CD4-positive, CD25-positive, alpha-beta regulatory T cell (primary cell): ENCODE measurements around the gene RNLS. TPM values are rescaled to one million over a fixed set of nuclear protein-coding genes. Genes with fewer than 3 reads are reported as not detected.
A peak's percentile ranks its signal among the peaks of the same experiment; 100 is the strongest.

Experiments used
- ATAC-seq, 2 donors: fragments of 150-1000 bp; cut with Tn5 transposase; one replicate each; pipeline ENCODE4 v1.10.0; 2021; ENCODE audit warnings: low read depth in 2 of 2, moderate number of reproducible peaks in 2 of 2, moderate library complexity in 1 of 2
- DNase-seq, 3 donors: peaks; one replicate each; pipeline versions ENCODE4 v3.0.0 to v3.0.0-alpha.2; 2012 to 2022; ENCODE audit warnings: mixed read lengths in 1 of 3
- H3K27ac ChIP-seq: one replicate; pipeline ENCODE4 v1.7.0; 2013; ENCODE audit warnings: mild to moderate bottlenecking, low read length; ENCODE audit not compliant: insufficient read depth, poor library complexity, severe bottlenecking
- H3K27me3 ChIP-seq: one replicate; pipeline ENCODE4 v1.7.0; 2013; ENCODE audit warnings: low read length; ENCODE audit not compliant: control insufficient read depth, insufficient read depth
- H3K36me3 ChIP-seq: one replicate; pipeline ENCODE4 v1.7.0; 2013; ENCODE audit warnings: mild to moderate bottlenecking, low read length, moderate library complexity; ENCODE audit not compliant: control insufficient read depth, insufficient read depth
- H3K4me1 ChIP-seq: 2 replicates; pipeline ENCODE4 v1.7.0; 2013; ENCODE audit warnings: mild to moderate bottlenecking, low read length; ENCODE audit not compliant: insufficient read depth, control insufficient read depth, poor library complexity, severe bottlenecking
- H3K4me3 ChIP-seq: one replicate; pipeline ENCODE4 v1.7.0; 2013; ENCODE audit warnings: low read depth, mild to moderate bottlenecking, low read length, moderate library complexity
- H3K9me3 ChIP-seq, 2 experiments: 1 replicate in 1 of 2; 2 replicates in 1 of 2; pipeline ENCODE4 v1.7.0; 2013; ENCODE audit warnings: low read length in 2 of 2, mild to moderate bottlenecking in 1 of 2, moderate library complexity in 1 of 2; ENCODE audit not compliant: control insufficient read depth in 2 of 2
- H3K27ac Mint-ChIP-seq, 3 donors: one replicate each; pipeline ENCODE4 v1.8.0; 2020 to 2022; ENCODE audit warnings: mild to moderate bottlenecking in 3 of 3, mixed read lengths in 3 of 3, moderate library complexity in 2 of 3
- H3K27me3 Mint-ChIP-seq: one replicate; pipeline ENCODE4 v1.8.0; 2022; ENCODE audit warnings: mild to moderate bottlenecking, mixed read lengths
- H3K36me3 Mint-ChIP-seq: one replicate; pipeline ENCODE4 v1.8.0; 2020; ENCODE audit warnings: mixed read lengths
- H3K4me1 Mint-ChIP-seq, 4 donors: one replicate each; pipeline ENCODE4 v1.8.0; 2020 to 2022; ENCODE audit warnings: mixed read lengths in 4 of 4, mild to moderate bottlenecking in 1 of 4
- H3K4me3 Mint-ChIP-seq, 4 donors: one replicate each; pipeline ENCODE4 v1.8.0; 2020 to 2022; ENCODE audit warnings: mild to moderate bottlenecking in 4 of 4, mixed read lengths in 4 of 4, moderate library complexity in 3 of 4
- H3K9me3 Mint-ChIP-seq, 7 donors: one replicate each; pipeline ENCODE4 v1.8.0; 2020 to 2022; ENCODE audit warnings: mixed read lengths in 7 of 7, mild to moderate bottlenecking in 3 of 7, moderate library complexity in 2 of 7
- polyA plus RNA-seq, 4 donors: library from polyadenylated mRNA; unstranded; fragments of 300-500 nt; fragmentation: Illumina TruSeq; gene quantifications; one replicate each; pipeline ENCODE4 v1.2.3, GENCODE V29; 2021
- total RNA-seq: library from RNA; stranded (reverse); gene quantifications from one replicate; pipeline ENCODE4 v1.2.3, GENCODE V29; 2022

RNLS gene
- total and polyA plus RNA-seq, 5 donors from 2014 or later = 1.6 to 5.6 (median 4.4) TPM

GRCh38 chr10:88582411-88582805 is 710 bp downstream of the RNLS start:
- Mint-ChIP-seq H3K27me3 (peaks cover 11% of the 10 kb centered on the region), H3K36me3 (peaks cover 6% of the 10 kb centered on the region), H3K4me1 (peaks cover 4 to 16% (median 10%) of the 10 kb centered on the region in 4 donors), H3K27ac (peak overlapping the region; percentile 32 to 91 (median 89)), H3K4me3 (peak overlapping the region; percentile 83 to 94 (median 92)), H3K9me3 (peaks cover 0 to 4% (median 0%) of the 10 kb centered on the region in 7 donors)
- no peaks in the 10 kb centered on the region for H3K9me3 ChIP-seq
- DNase-seq (peak in 1 of 3 donors; percentile 1), ATAC-seq (no peak)
- H3K4me3 ChIP-seq = peak overlapping the region; percentile 33
- peak overlapping the region; percentile 76 for H3K27ac ChIP-seq
- H3K27me3 ChIP-seq = no peaks in the 10 kb centered on the region
- H3K36me3 ChIP-seq = no peaks in the 10 kb centered on the region
- H3K4me1 ChIP-seq = peaks cover 5% of the 10 kb centered on the region

DNA sequence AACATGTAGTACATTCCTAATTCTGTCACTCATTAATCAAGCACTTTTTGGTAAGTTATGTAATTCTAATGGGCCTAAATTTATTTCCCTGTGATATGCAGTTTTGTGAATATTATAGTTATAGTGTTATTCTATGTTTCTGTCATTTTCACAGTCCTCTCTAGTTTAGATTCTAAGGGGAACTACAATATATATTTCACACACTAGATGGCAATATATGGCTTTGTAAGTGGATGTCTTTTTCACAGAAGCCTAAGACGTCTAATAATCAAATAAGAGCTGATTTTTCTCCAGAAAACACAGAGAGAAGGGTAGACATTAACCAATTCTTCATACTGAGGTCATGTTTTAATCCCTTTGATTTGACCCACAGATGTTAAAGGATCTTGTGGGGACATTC is 18.0 kb downstream of the RNLS start:
- Histone ChIP-seq H3K36me3 (no peaks in the 10 kb centered on the region), H3K27ac (no peak overlapping the region), H3K4me3 (no peak overlapping the region), H3K4me1 (no peaks in the 10 kb centered on the region), H3K27me3 (peaks cover 2% of the 10 kb centered on the region), H3K9me3 (no peaks in the 10 kb centered on the region)
- Mint-ChIP-seq H3K4me3 (no peak overlapping the region), H3K27me3 (peaks cover 10% of the 10 kb centered on the region), H3K4me1 (peaks cover 5 to 12% (median 6%) of the 10 kb centered on the region in 4 donors), H3K9me3 (no peaks in the 10 kb centered on the region), H3K27ac (no peak overlapping the region), H3K36me3 (peaks cover 4% of the 10 kb centered on the region)
- DNase-seq (peak in 2 of 3 donors; percentile 16 to 37), ATAC-seq (peak in 1 of 2 donors; percentile 50)

GRCh38 chr10:88562152-88562551 is 21.0 kb downstream of the RNLS start:
- Mint-ChIP-seq H3K4me1 (peaks cover 5 to 14% (median 7%) of the 10 kb centered on the region in 4 donors), H3K27me3 (peaks cover 10% of the 10 kb centered on the region), H3K9me3 (no peaks in the 10 kb centered on the region), H3K27ac (no peak overlapping the region), H3K4me3 (no peak overlapping the region), H3K36me3 (peaks cover 4% of the 10 kb centered on the region)
- no peak for DNase-seq
- Histone ChIP-seq H3K27me3 (peaks cover 2% of the 10 kb centered on the region), H3K27ac (no peak overlapping the region), H3K4me3 (no peak overlapping the region), H3K4me1 (no peaks in the 10 kb centered on the region), H3K9me3 (no peaks in the 10 kb centered on the region), H3K36me3 (no peaks in the 10 kb centered on the region)
- ATAC-seq = no peak

DNA sequence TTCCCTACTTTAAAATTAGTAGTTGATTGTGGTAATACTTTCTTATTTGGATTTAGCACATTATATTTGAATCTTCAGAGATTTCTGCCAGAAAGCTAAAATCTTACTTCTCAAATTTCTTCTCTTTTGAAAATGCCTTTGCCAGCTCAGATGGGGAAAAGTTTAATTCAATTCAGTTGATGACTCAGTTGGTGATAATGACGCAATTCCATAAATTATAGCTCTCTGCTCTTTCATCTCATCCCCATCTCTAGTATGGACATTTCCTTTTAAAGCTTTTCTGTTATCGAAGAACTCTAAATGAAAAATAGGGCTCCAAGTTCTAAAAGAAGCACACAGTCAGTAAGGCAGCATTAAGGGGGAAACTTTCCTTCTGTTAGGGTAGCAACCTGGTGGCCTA is 25.5 kb downstream of the RNLS start:
- Histone ChIP-seq H3K27ac (no peak overlapping the region), H3K36me3 (no peaks in the 10 kb centered on the region), H3K4me1 (no peaks in the 10 kb centered on the region), H3K27me3 (peaks cover 2% of the 10 kb centered on the region), H3K4me3 (no peak overlapping the region), H3K9me3 (no peaks in the 10 kb centered on the region)
- Mint-ChIP-seq H3K4me1 (peaks cover 0 to 9% (median 3%) of the 10 kb centered on the region in 4 donors), H3K4me3 (no peak overlapping the region), H3K36me3 (peaks cover 4% of the 10 kb centered on the region), H3K27ac (no peak overlapping the region), H3K9me3 (no peaks in the 10 kb centered on the region), H3K27me3 (peaks cover 6% of the 10 kb centered on the region)
- ATAC-seq (no peak), DNase-seq (no peak)

DNA sequence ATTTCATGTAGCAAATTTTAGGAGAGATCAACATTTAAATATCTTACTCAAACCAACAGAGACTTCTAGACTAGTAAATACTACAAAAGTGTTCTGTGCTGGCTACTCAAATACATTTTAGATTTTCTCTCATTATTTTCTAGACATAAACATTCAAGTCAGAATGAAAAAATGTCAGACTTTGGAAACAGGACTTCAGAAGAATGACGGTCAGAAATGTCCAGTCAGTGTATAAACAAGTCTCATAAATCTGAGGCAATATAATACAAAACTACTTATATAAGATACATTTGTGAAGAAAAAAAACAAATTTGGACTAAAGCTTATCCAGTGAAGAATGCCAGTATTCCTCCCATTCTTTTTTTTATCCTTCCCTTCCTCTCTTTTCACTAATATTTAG is 25.9 kb downstream of the RNLS start:
- H3K4me1 ChIP-seq = no peaks in the 10 kb centered on the region
- Mint-ChIP-seq H3K4me1 (peaks cover 0 to 9% (median 2%) of the 10 kb centered on the region in 4 donors), H3K4me3 (no peak overlapping the region), H3K9me3 (no peaks in the 10 kb centered on the region), H3K36me3 (peaks cover 2% of the 10 kb centered on the region), H3K27ac (no peak overlapping the region), H3K27me3 (peaks cover 2% of the 10 kb centered on the region)
- H3K27ac ChIP-seq = no peak overlapping the region
- ATAC-seq (no peak), DNase-seq (no peak)
- no peaks in the 10 kb centered on the region for H3K9me3 ChIP-seq
- peaks cover 2% of the 10 kb centered on the region for H3K27me3 ChIP-seq
- no peak overlapping the region for H3K4me3 ChIP-seq
- no peaks in the 10 kb centered on the region for H3K36me3 ChIP-seq

DNA sequence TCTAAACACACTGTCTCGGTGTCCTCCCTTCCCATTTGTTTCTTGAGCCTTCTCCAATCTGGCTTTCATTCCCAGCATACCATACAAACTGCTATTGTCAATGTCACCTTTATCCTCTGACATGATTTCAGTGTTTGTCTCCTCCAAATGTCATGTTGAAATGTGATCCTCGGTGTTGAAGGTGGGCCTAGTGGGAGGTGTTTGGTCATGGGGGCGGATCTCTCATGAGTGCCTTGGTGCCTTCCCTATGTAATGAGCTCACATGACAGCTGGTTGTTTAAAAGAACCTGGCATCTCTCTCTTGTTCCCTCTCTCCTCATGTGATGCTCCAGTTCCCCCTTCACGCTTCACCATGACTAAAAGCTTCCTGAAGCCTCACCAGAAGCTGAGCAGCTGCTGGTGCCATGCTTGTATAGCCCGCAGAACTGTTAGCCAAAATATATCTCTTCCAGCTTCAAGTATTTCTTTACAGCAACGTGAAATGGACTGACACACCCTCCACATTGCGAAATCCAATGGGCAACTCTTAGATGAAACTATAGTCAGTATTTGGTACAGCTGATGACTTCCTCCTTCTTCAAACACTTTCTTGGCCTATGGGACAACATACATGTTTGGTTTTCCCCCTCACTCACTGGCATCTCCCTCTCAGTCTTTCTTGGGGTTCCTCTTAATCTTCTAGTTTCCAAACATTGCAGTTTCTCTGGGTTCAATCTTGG is 27.8 kb downstream of the RNLS start:
- DNase-seq = no peak
- H3K27me3 ChIP-seq = no peaks in the 10 kb centered on the region
- H3K27ac ChIP-seq = no peak overlapping the region
- no peaks in the 10 kb centered on the region for H3K36me3 ChIP-seq
- Mint-ChIP-seq H3K36me3 (no peaks in the 10 kb centered on the region), H3K4me3 (no peak overlapping the region), H3K27me3 (no peaks in the 10 kb centered on the region), H3K27ac (no peak overlapping the region), H3K9me3 (no peaks in the 10 kb centered on the region), H3K4me1 (peaks cover 0 to 6% (median 2%) of the 10 kb centered on the region in 4 donors)
- H3K9me3 ChIP-seq = no peaks in the 10 kb centered on the region
- no peak for ATAC-seq
- no peak overlapping the region for H3K4me3 ChIP-seq
- no peaks in the 10 kb centered on the region for H3K4me1 ChIP-seq

GRCh38 chr10:88553116-88553752 is 29.9 kb downstream of the RNLS start:
- peak; percentile 5 to 70 (median 49) for DNase-seq
- Histone ChIP-seq H3K27ac (no peak overlapping the region), H3K36me3 (no peaks in the 10 kb centered on the region), H3K4me1 (no peaks in the 10 kb centered on the region), H3K27me3 (no peaks in the 10 kb centered on the region), H3K9me3 (no peaks in the 10 kb centered on the region), H3K4me3 (no peak overlapping the region)
- H3K4me1 Mint-ChIP-seq = no peaks in the 10 kb centered on the region
- no peaks in the 10 kb centered on the region for H3K9me3 Mint-ChIP-seq
- H3K27me3 Mint-ChIP-seq = no peaks in the 10 kb centered on the region
- no peaks in the 10 kb centered on the region for H3K36me3 Mint-ChIP-seq
- no peak overlapping the region for H3K27ac Mint-ChIP-seq
- ATAC-seq = peak in 1 of 2 donors; percentile 71
- H3K4me3 Mint-ChIP-seq = no peak overlapping the region

DNA sequence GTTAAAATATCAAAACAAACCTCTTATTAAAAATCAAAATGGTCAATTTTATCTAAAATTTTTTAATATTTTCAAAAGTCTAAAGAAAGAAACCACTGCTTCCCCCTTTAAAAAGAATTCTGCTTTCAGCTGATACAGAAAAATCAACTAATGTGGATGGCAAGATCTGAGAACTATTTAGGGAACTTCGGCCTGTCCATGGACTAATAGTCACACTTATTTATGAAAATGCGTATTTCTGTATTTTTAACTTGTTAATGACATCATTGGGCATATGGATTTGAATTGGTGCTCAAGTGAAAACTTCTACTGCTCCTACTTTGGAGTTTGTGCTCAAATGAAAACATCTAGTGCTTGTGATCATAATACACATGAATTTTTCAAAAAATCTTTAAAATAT is 31.9 kb downstream of the RNLS start:
- H3K36me3 ChIP-seq = no peaks in the 10 kb centered on the region
- ATAC-seq = no peak

More for the DNA sequence above, 31.9 kb downstream of the RNLS start:
- Mint-ChIP-seq H3K27me3 (no peaks in the 10 kb centered on the region), H3K4me3 (no peak overlapping the region), H3K9me3 (no peaks in the 10 kb centered on the region), H3K4me1 (no peaks in the 10 kb centered on the region), H3K36me3 (peaks cover 3% of the 10 kb centered on the region), H3K27ac (no peak overlapping the region)
- no peak for DNase-seq
- Histone ChIP-seq H3K27ac (no peak overlapping the region), H3K9me3 (no peaks in the 10 kb centered on the region), H3K4me3 (no peak overlapping the region), H3K4me1 (no peaks in the 10 kb centered on the region), H3K27me3 (no peaks in the 10 kb centered on the region)
